NCI-H1436 (cell line): ENCODE data around the gene SLF2.

Experiments
- DNase-seq: peaks from one replicate; lab custom pipeline; 2025; lab: John Stamatoyannopoulos, UW

Gene SLF2

DNA sequence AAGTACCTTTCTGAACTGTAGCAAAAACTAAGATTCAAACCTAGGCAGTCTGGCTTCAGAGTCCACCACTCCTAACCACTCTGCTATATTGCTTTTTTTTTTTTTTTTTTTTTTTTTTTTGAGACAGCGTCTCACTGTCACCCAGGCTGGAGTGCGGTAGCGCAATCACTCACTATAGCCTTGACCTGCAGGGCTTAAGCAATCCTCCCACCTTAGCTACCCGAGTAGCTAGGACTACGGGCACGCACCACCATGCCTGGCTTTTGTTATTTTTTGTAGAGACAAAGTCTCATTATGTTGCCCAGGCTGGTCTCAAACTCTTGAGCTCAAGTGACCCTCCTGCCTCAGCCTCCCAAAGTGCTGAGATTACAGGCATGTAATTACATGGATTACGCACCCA lies 10.1 kb upstream of the SLF2 start:
- no peak for DNase-seq

DNA sequence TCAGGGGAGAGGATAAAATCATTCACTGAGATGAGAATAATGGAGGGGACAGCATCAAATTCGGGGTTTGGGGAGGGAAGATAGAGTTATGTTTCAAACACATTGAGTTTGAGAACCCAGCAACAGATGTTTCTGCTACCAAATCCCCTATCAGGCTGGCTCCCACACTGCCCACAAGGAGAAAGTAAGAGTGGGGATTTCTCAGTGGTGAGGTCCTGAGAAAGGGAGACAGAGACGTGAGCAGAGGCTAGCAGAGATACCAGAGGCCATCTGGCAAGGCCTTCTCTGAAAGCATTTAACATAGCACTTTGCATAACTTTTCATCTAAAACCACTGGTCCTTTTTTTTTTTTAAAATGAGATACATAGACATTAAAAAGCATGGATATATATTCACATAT lies 7.8 kb upstream of the SLF2 start:
- DNase-seq = no peak

DNA sequence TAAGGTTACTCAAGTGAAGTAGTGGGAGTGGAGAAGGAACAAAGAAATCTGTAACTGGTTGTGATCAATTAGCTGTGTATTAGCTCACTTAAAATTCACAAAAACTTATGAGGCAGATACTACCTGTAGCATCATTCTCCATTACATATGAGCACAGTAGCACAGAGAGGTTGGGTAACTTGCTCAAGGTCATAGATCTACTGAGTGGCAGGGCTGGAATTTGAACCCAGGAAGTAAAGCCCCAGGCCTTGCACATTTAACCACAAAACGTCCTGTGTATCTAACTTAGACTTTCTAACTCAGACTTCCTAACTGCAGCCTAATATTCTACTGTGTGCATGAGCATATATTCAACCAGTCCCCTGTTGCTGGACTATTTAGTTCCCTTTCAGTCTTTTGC lies 5.6 kb upstream of the SLF2 start:
- no peak for DNase-seq

DNA sequence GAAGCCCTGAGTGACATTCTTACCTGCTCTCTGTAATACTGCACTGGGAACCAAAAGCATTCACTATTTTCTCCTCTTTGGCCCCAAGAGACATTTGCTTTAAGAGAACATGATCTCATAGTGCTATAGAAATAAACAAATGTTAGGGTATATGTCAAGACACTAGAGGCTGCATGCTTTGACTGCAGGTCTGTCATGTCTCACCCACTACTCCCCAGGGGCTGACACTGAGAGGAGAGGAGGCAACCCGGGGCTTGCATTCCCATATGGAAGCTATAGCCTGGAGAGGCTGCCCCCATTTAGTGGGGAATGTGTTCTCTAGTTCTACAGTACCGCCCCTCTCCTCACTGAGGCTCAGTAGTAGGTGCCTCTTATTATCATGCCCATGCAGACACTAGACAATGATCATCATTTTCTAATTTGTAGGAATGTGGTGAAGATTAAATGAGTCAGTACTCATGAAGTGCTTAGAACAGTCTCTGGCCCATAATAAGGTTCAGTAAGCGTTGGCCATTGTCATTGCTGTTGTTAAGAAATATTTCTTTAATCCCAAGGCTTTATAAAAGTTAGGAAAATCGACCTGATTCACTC lies 4.9 kb upstream of the SLF2 start:
- no peak for DNase-seq

GRCh38 chr10:100908378-100908777 lies 4.4 kb upstream of the SLF2 start:
- no peak for DNase-seq

- peak; percentile 8 for DNase-seq
These were observed 3.1 kb upstream of the SLF2 start for GRCh38 chr10:100909501-100910263.

DNA sequence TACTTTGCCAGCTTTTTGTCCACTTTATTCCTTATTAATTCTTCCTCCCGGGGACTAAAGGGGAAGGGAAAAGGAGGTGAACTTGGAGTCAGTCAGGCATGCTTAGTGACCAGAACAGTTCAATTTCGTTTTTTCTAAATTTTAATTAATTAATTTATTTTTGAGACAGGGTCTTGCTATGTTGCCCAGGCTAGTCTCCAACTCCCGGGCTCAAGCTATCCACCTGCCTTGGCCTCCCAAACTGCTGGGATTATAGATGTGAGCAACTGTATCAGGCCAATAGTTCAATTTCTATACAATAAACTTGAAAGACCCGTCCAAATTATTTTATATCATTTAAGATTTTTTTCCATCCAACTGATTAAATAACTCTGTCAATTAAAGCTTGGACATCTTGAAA lies 1.3 kb upstream of the SLF2 start:
- DNase-seq = no peak

DNA sequence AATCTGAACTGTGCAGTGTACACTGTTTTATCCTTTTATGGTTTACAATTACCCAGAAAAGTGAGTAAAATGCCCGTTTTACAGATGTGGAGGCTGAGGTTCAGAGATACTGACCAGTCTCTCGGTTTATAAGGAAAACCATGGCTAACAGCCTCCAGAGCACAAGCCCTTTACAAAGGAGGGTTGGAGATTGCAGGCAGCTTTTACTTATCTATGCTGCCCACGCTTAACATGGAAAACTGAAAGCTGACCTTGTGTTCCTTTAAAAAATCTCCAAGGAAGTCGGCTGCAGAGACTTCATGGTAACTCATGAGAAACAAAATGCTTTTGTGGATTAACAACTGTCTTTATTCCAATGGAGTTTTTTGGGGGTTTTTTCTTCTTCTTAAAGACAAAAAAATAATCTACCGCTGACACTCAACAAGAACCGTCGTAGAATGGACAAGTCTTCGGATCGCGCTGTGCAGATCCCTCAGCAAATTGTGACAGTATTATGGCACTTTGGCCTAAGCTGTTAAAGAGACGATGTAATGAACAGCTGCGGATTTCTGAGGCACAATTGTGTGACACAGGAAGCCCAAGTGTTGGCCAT lies 654 bp upstream of the SLF2 start:
- DNase-seq = no peak

DNA sequence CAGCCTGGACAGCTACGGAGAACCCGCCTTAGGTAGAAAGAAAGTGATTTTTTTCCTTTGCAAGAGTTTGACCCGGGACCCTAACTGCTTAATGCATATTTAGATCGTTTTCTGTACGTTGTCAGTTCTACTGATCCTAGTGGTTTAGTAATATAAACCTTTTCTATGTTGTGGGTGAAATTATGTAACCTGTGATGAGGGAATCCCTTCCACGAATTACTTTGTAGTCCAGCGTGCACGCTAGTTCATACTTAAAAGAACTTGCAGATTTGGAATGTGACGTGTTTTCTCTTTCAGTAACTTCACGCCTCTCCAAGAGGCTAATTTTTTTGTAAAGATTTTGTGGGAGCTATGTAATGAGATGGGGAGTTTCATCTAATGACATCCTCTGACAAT lies 705 bp downstream of the SLF2 start:
- DNase-seq = no peak

GRCh38 chr10:100917071-100917470 lies 4.3 kb downstream of the SLF2 start:
- DNase-seq = no peak

GRCh38 chr10:100923580-100923979 lies 10.8 kb downstream of the SLF2 start:
- DNase-seq = no peak

DNA sequence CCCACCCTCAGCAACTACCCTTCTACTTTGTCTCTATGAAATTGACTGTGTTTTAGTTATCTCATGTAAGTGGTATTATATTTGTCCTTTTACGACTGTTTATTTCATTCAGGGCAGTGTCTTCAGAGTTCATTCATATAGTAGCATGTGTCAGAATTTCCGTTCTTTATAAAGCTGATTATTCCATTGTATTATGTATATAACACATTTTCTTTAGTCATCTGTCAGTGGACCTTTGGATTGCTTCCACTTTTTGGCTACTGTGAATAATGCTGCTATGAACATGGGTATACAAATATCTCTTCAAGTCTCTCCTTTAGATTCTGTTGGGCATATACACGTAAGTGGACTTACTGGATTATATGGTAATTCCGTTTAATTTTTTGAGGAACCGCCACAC lies 14.5 kb downstream of the SLF2 start:
- DNase-seq = no peak

GRCh38 chr10:100928039-100928438 lies 15.3 kb downstream of the SLF2 start:
- DNase-seq = no peak

- no peak for DNase-seq
These were observed 17.6 kb downstream of the SLF2 start for GRCh38 chr10:100930368-100930767.

DNA sequence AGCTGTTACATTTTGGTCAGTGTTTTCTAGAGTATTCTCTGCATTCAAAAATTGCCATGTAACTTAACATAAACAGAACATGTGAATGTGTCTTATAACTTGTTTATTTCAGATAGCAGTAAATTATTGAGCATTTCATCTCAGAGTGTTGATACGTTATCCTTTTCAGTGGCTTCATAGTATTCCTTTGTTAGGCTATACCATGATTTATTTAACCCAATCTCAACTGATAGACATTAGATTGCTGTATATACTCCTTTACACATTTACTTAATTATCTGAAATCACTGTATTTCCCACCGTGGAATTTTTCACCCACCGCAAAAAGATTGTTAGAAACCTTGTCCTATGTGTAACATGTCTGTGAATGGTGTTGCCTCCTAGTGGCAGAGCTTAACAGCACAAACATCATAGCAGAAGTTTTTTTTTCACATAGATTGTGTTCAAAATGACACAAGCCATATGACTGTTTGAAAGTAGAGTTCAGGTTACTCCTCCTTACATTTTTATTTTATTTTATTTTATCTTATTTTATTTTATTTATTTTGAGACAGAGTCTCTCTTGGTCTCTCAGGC lies 21.4 kb downstream of the SLF2 start:
- no peak for DNase-seq

GRCh38 chr10:100939763-100940344 lies 27.1 kb downstream of the SLF2 start:
- no peak for DNase-seq

- DNase-seq = no peak
These were observed 29.5 kb downstream of the SLF2 start for GRCh38 chr10:100942229-100942628.

GRCh38 chr10:100943508-100943907 lies 30.7 kb downstream of the SLF2 start:
- DNase-seq = no peak

GRCh38 chr10:100945754-100946153 lies 33.0 kb downstream of the SLF2 start:
- no peak for DNase-seq

DNA sequence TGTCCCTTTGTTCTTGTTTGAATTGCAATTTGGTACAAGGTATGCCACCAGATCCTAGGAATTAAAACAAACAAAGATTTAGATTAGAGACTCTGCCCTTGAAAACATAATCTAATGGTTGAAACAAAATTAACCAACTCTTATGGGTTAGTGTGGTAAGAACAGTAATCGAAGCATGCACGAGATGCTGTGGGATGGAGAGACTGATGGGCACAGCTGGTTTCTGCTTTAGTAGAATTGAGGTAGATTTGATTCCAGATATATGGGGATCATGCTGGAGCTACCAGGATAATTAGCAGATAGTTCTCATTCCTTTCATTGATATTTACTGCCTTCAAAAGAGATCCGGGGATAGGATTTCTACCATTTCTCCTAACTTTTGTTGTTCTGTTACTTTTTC lies 36.2 kb downstream of the SLF2 start:
- DNase-seq = no peak

- DNase-seq = no peak
These were observed 47.5 kb downstream of the SLF2 start for GRCh38 chr10:100960251-100960650.

DNA sequence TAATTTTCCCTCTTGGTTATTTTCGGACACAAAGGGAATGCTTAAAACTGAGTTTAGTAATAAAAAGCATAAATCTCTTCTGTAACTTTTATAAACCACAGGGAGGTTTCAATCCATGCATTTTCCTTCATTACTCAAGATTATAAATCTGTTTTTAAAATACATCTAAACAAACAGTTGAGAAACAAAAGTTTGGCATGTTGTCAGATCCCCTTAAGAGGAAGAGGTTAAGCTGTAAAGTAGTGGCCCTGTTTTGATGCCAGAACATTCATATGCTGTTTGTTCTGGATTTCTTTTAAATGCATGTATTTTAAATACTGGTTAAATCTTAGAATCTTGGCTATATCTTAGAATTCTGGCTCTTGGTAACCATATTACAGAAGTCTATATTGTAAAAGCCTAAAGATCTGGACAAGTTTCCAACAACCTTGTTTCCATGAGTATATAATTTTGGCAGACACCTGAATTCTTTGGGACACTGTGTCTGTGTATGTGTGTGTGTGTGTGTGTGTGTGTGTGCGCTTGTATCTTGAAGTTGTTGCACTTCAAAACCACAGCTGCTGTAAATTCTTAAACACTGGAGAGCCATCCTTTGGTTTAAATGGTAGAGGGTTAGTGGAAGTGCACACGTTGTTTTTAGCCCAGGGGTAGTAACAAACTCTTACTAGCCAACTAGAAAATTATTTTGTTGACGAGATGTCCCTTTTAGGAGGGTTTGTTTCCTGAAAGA lies 49.8 kb downstream of the SLF2 start:
- no peak for DNase-seq
